Suprapubic skin (tissue), 3 donors: ENCODE data around the gene MKKS.

ENCODE experiments used
- EP300 ChIP-seq: sonication (generic); formaldehyde crosslinking; IDR thresholded peaks from one replicate; pipeline ENCODE4 v1.6.1; 2017; ENCODE audit warnings: antibody characterized with exemption
- TF ChIP-seq, protein P1 (sequence below), 2 donors: fragments of 200-600 bp in 1 of 2; fragments of 450-650 bp in 1 of 2; sonication (generic) in 1 of 2; IDR thresholded peaks; one replicate each; pipeline ENCODE4 v1.5.1; 2016 to 2019; ENCODE audit warnings: antibody characterized with exemption in 2 of 2, mild to moderate bottlenecking in 1 of 2, moderate library complexity in 1 of 2

DNA sequence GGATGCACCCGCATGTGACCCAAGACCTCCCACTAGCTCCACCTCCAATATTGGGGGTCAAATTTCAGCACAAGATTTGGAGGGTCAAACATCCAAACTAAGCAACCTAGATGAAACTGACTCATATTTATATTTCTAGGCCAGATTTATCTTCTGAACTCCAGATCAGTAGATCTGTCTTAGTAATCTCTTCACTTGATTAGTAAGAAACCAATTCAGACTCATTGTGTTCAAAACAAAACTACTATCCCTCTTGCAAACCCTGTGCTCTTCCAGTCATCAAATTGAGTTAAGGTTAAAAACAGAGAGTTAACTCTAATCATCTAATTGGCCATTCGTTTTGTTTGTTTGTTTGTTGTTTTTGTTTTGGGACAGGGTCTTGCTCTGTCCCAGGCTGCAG is 43.3 kb downstream of the MKKS start:
- TF ChIP-seq, protein P1, sequence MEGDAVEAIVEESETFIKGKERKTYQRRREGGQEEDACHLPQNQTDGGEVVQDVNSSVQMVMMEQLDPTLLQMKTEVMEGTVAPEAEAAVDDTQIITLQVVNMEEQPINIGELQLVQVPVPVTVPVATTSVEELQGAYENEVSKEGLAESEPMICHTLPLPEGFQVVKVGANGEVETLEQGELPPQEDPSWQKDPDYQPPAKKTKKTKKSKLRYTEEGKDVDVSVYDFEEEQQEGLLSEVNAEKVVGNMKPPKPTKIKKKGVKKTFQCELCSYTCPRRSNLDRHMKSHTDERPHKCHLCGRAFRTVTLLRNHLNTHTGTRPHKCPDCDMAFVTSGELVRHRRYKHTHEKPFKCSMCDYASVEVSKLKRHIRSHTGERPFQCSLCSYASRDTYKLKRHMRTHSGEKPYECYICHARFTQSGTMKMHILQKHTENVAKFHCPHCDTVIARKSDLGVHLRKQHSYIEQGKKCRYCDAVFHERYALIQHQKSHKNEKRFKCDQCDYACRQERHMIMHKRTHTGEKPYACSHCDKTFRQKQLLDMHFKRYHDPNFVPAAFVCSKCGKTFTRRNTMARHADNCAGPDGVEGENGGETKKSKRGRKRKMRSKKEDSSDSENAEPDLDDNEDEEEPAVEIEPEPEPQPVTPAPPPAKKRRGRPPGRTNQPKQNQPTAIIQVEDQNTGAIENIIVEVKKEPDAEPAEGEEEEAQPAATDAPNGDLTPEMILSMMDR (IDR thresholded peaks at IDR 0.05): no peak
- no peak for TF ChIP-seq EP300
